PC-9 (cell line): ENCODE data around the gene KRT39. TPM values are rescaled to one million over a fixed set of nuclear protein-coding genes. Genes with fewer than 3 reads are reported as not detected.

ENCODE experiments used
- BruUV-seq: library from RNA; stranded (reverse); fragments of 400-500 nt; replicated peaks from 2 replicates; lab custom pipeline; 2021; lab: Mats Ljungman, UMichigan
- CTCF ChIA-PET: fragments of 300-600 bp; sonication (Branson Sonifier 250); formaldehyde crosslinking; loops from one replicate; lab custom pipeline; 2022; ENCODE audit warnings: antibody characterized with exemption; lab: Charles Lee
- POLR2A ChIA-PET: fragments of 300-600 bp; sonication (Branson Sonifier 250); formaldehyde crosslinking; loops from one replicate; lab custom pipeline; 2022; ENCODE audit warnings: antibody characterized with exemption; ENCODE audit not compliant: unreplicated experiment; lab: Charles Lee
- DNase-seq, 2 experiments: peaks; one replicate each; pipeline versions ENCODE4 v3.0.0 to v3.0.0-alpha.2; 2015 to 2022; ENCODE audit warnings: mixed read lengths in 1 of 2
- H2AFZ ChIP-seq: fragments of 200-600 bp; sonication (generic); 2 replicates; pipeline ENCODE4 v1.8.1; 2017; ENCODE audit warnings: antibody characterized with exemption
- H3F3A ChIP-seq: fragments of 200-600 bp; sonication (generic); 2 replicates; pipeline ENCODE4 v1.8.1; 2017; ENCODE audit warnings: antibody characterized with exemption, mild to moderate bottlenecking, low read depth; ENCODE audit not compliant: insufficient read depth
- H3K27ac ChIP-seq: fragments of 200-600 bp; sonication (generic); 2 replicates; pipeline ENCODE4 v1.6.1; 2016; ENCODE audit warnings: mixed run types
- H3K27me3 ChIP-seq: fragments of 200-600 bp; sonication (generic); 2 replicates; pipeline ENCODE4 v1.6.1; 2016; ENCODE audit warnings: low read depth, mixed run types; ENCODE audit not compliant: insufficient read depth
- H3K36me3 ChIP-seq: fragments of 200-600 bp; sonication (generic); 2 replicates; pipeline ENCODE4 v1.6.1; 2016; ENCODE audit warnings: low read depth, mixed run types
- H3K4me1 ChIP-seq: fragments of 200-600 bp; sonication (generic); replicated peaks from 2 replicates; pipeline ENCODE4 v1.6.1; 2016; ENCODE audit warnings: mixed run types; ENCODE audit not compliant: insufficient read depth
- H3K4me2 ChIP-seq: fragments of 200-600 bp; sonication (generic); 2 replicates; pipeline ENCODE4 v1.6.1; 2017; ENCODE audit warnings: mixed run types
- H3K4me3 ChIP-seq: fragments of 200-600 bp; sonication (generic); 2 replicates; pipeline ENCODE4 v1.6.1; 2016; ENCODE audit warnings: mixed run types
- H3K79me2 ChIP-seq: fragments of 200-600 bp; sonication (generic); 2 replicates; pipeline ENCODE4 v1.6.1; 2017; ENCODE audit warnings: low read depth, mixed run types
- H3K9me2 ChIP-seq: fragments of 200-600 bp; sonication (generic); 2 replicates; pipeline ENCODE4 v1.8.1; 2017; ENCODE audit warnings: mild to moderate bottlenecking; ENCODE audit not compliant: insufficient read depth
- H3K9me3 ChIP-seq: fragments of 200-600 bp; sonication (generic); 2 replicates; pipeline ENCODE4 v1.8.1; 2016; ENCODE audit warnings: low read depth; ENCODE audit not compliant: insufficient read depth
- H4K20me1 ChIP-seq: fragments of 200-600 bp; sonication (generic); 2 replicates; pipeline ENCODE4 v1.8.1; 2017; ENCODE audit not compliant: insufficient read depth
- CTCF ChIP-seq: fragments of 200-600 bp; sonication (generic); conservative IDR thresholded peaks from 2 replicates; pipeline ENCODE4 v1.6.1; 2017; ENCODE audit warnings: mixed run types, antibody characterized with exemption, mild to moderate bottlenecking, moderate library complexity
- EZH2 ChIP-seq: fragments of 200-600 bp; sonication (generic); IDR thresholded peaks from 2 replicates; pipeline ENCODE4 v1.8.0; 2017; ENCODE audit warnings: antibody characterized with exemption, low read depth
- intact Hi-C: fragments of 100-400 bp; cut with micrococcal nuclease; formaldehyde crosslinking; loops from one replicate; pipeline ENCODE4 v1.10.0; 2022; ENCODE audit not compliant: unreplicated experiment
- total RNA-seq: library from RNA; stranded (reverse); gene quantifications from 2 replicates; pipeline ENCODE4 v1.2.3, GENCODE V29; 2021

Gene KRT39
- total RNA-seq, 1 experiment from 2014 or later: not detected

- peak in 1 of 2 experiments; percentile 31 for DNase-seq
- Histone ChIP-seq H3K27me3 (no peaks in the 10 kb centered on the region), H3K36me3 (peaks cover 25% of the 10 kb centered on the region; the same call in 1 of the 2 replicates), H3K9me2 (no peaks in the 10 kb centered on the region), H3F3A (no peaks in the 10 kb centered on the region), H3K9me3 (no peaks in the 10 kb centered on the region; the same call in 1 of the 2 replicates), H3K79me2 (peaks cover 30% of the 10 kb centered on the region), H3K4me2 (no peak overlapping the region), H3K4me3 (no peak overlapping the region), H4K20me1 (no peaks in the 10 kb centered on the region), H2AFZ (no peak overlapping the region), H3K27ac (no peak overlapping the region), H3K4me1 (peaks cover 9% of the 10 kb centered on the region; the same call in 1 of the 2 replicates)
- POLR2A ChIA-PET: no interaction called here
- TF ChIP-seq EZH2 (no peak), CTCF (no peak)
- intact Hi-C loops: no loop called here
- no TSS peak for BruUV-seq
- CTCF ChIA-PET: interaction anchor here (0.6 kb wide), 1 partner anchor 50 kb away, joined by 3 read pairs; no protein-coding TSS in a partner anchor
Measured at GRCh38 chr17:40931311-40931710, 35.4 kb downstream of the KRT39 start.

- intact Hi-C loops: no loop called here
- Histone ChIP-seq H3K9me2 (no peaks in the 10 kb centered on the region), H3K36me3 (0 out of 2 replicates have a peak, but pooled peaks cover 14% of the 10 kb centered on the region), H3K4me2 (no peak overlapping the region), H3F3A (0 out of 2 replicates have a peak, but pooled peaks cover 3% of the 10 kb centered on the region), H3K79me2 (no peaks in the 10 kb centered on the region), H3K4me1 (peaks cover 13% of the 10 kb centered on the region), H3K4me3 (no peak overlapping the region), H3K27ac (no peak overlapping the region), H3K9me3 (no peaks in the 10 kb centered on the region; the same call in 1 of the 2 replicates), H3K27me3 (no peaks in the 10 kb centered on the region), H2AFZ (no peak overlapping the region), H4K20me1 (no peaks in the 10 kb centered on the region)
- POLR2A ChIA-PET: no interaction called here
- no peak for TF ChIP-seq EZH2
- TF ChIP-seq CTCF: no peak
- CTCF ChIA-PET: no interaction called here
- no TSS peak for BruUV-seq
- DNase-seq: no peak
Measured at GRCh38 chr17:40926341-40926740, 40.4 kb downstream of the KRT39 start.

- POLR2A ChIA-PET: no interaction called here
- intact Hi-C loops: no loop called here
- H2AFZ ChIP-seq: no peak overlapping the region
- peak overlapping the region; percentile 73 for H3K27ac ChIP-seq
- no peaks in the 10 kb centered on the region for H3K9me2 ChIP-seq
- CTCF ChIA-PET: no interaction called here
- H3K4me3 ChIP-seq: no peak overlapping the region
- no peaks in the 10 kb centered on the region; the same call in 1 of the 2 replicates for H3K9me3 ChIP-seq
- no TSS peak for BruUV-seq
- H3F3A ChIP-seq: 0 out of 2 replicates have a peak, but pooled peaks cover 7% of the 10 kb centered on the region
- H3K4me1 ChIP-seq: peaks cover 25% of the 10 kb centered on the region
- TF ChIP-seq EZH2: no peak
- TF ChIP-seq CTCF: no peak
- H3K4me2 ChIP-seq: peak overlapping the region; percentile 21
- 0 out of 2 replicates have a peak, but pooled peaks cover under 1% of the 10 kb centered on the region for H3K36me3 ChIP-seq
- no peaks in the 10 kb centered on the region for H4K20me1 ChIP-seq
- peak; percentile 60 to 69 for DNase-seq
- no peaks in the 10 kb centered on the region for H3K79me2 ChIP-seq
- no peaks in the 10 kb centered on the region for H3K27me3 ChIP-seq
Measured at GRCh38 chr17:40922239-40922638, 44.5 kb downstream of the KRT39 start.
